HL-60 (cell line): Measurements from ENCODE around the gene CFL1.

ENCODE experiments used
- CTCF ChIP-seq: IDR thresholded peaks from one replicate; pipeline ENCODE4 v1.5.1; 2011; ENCODE audit warnings: low read length, control low read depth, inconsistent platforms; ENCODE audit not compliant: insufficient read depth
- GABPA ChIP-seq: IDR thresholded peaks from 2 replicates; pipeline ENCODE4 v1.6.1; 2012; ENCODE audit warnings: low read depth
- POLR2AphosphoS5 ChIP-seq: IDR thresholded peaks from 2 replicates; pipeline ENCODE4 v1.6.1; 2012; ENCODE audit warnings: low read depth
- REST ChIP-seq: IDR thresholded peaks from 2 replicates; pipeline ENCODE4 v1.6.1; 2012; ENCODE audit warnings: low read depth; ENCODE audit not compliant: insufficient replicate concordance
- SPI1 ChIP-seq: IDR thresholded peaks from 2 replicates; pipeline ENCODE4 v1.6.1; 2012; ENCODE audit warnings: low read depth, mild to moderate bottlenecking, borderline replicate concordance

GRCh38 chr11:65857853-65858680 lies at the start of gene CFL1:
- peak; percentile 98 for TF ChIP-seq POLR2AphosphoS5
- TF ChIP-seq CTCF: no peak
- peak; percentile 62 for TF ChIP-seq REST
- TF ChIP-seq SPI1: peak; percentile 22; the same call in 1 of the 2 replicates
- peak; percentile 93 for TF ChIP-seq GABPA
